ENCODE data around the gene JSRP1. TPM values are rescaled to one million over a fixed set of nuclear protein-coding genes. Genes with fewer than 3 reads are reported as not detected.

The JSRP1 gene
- total RNA-seq, 6 experiments from 2014 or later = 0.28 to 0.81 (median 0.42) TPM; not detected in 3

- TF ChIP-seq CTCF (IDR thresholded peaks at IDR 0.05) = peak in 2 of 4 donors; percentile 8 to 9
- TF ChIP-seq POLR2A (IDR thresholded peaks at IDR 0.05) = no peak
- H3K4me1 ChIP-seq = peaks cover 0 to 27% (median 0%) of the 10 kb centered on the region in 4 donors
- peaks cover 7 to 16% of the 10 kb centered on the region in 2 donors for H3K27me3 ChIP-seq
- 0% methylated on average over 3 of the region's 77 CpGs for WGBS (ENCODE audit: insufficient coverage, low coverage, low lambda C conversion rate, missing lambda C conversion rate)
- no peak overlapping the region for H3K27ac ChIP-seq
- intact Hi-C loops (cut with DNase I) = no loop called here
- no peaks in the 10 kb centered on the region for H3K36me3 ChIP-seq
- DNase-seq (no peak), ATAC-seq (peak in 2 of 4 donors; percentile 7 to 18)
- no peak overlapping the region for H3K4me3 ChIP-seq
- H3K9me3 ChIP-seq = no peaks in the 10 kb centered on the region
Measured at GRCh38 chr19:2253106-2254063, 2.8 kb downstream of the JSRP1 start.

- Histone ChIP-seq H3K4me1 (peaks cover 0 to 27% (median 0%) of the 10 kb centered on the region in 4 donors), H3K9me3 (no peaks in the 10 kb centered on the region), H3K27ac (no peak overlapping the region), H3K36me3 (peaks cover 0 to 1% (median 0%) of the 10 kb centered on the region in 4 donors), H3K4me3 (no peak overlapping the region), H3K27me3 (peaks cover 7 to 16% of the 10 kb centered on the region in 2 donors)
- DNase-seq (no peak), ATAC-seq (no peak)
- intact Hi-C loops (cut with DNase I) = no loop called here
- TF ChIP-seq CTCF (IDR thresholded peaks at IDR 0.05) (no peak), POLR2A (IDR thresholded peaks at IDR 0.05) (no peak)
- no CpG with 5 or more reads among the region's 18 CpGs for WGBS (ENCODE audit: insufficient coverage, low coverage, low lambda C conversion rate, missing lambda C conversion rate)
Measured at GRCh38 chr19:2252797-2253105, 3.5 kb downstream of the JSRP1 start.

- Histone ChIP-seq H3K9me3 (no peaks in the 10 kb centered on the region), H3K36me3 (peaks cover 0 to 5% (median 0%) of the 10 kb centered on the region in 4 donors), H3K4me3 (no peak overlapping the region), H3K27me3 (peaks cover 7 to 16% of the 10 kb centered on the region in 2 donors), H3K4me1 (peaks cover 0 to 27% (median 0%) of the 10 kb centered on the region in 4 donors), H3K27ac (no peak overlapping the region)
- no peak for DNase-seq
- no peak for ATAC-seq
- intact Hi-C loops (cut with DNase I) = no loop called here
- no peak for TF ChIP-seq POLR2A (IDR thresholded peaks at IDR 0.05)
- TF ChIP-seq CTCF (IDR thresholded peaks at IDR 0.05) = no peak
- WGBS (ENCODE audit: insufficient coverage, low coverage, low lambda C conversion rate, missing lambda C conversion rate) = 12% methylated on average over 25 of the region's 74 CpGs
Measured at GRCh38 chr19:2252055-2252796, 4.0 kb downstream of the JSRP1 start.

- no peak overlapping the region for H3K27ac ChIP-seq
- peaks cover 7 to 16% of the 10 kb centered on the region in 2 donors for H3K27me3 ChIP-seq
- peaks cover 0 to 27% (median 0%) of the 10 kb centered on the region in 4 donors for H3K4me1 ChIP-seq
- no peaks in the 10 kb centered on the region for H3K9me3 ChIP-seq
- peaks cover 0 to 11% (median 6%) of the 10 kb centered on the region in 4 donors for H3K36me3 ChIP-seq
- ATAC-seq (no peak), DNase-seq (no peak)
- intact Hi-C loops (cut with DNase I) = no loop called here
- WGBS (ENCODE audit: insufficient coverage, low coverage, low lambda C conversion rate, missing lambda C conversion rate) = no CpG with 5 or more reads among the region's 125 CpGs
- no peak overlapping the region for H3K4me3 ChIP-seq
- TF ChIP-seq CTCF (IDR thresholded peaks at IDR 0.05) (no peak), POLR2A (IDR thresholded peaks at IDR 0.05) (no peak)
Measured at GRCh38 chr19:2251106-2252054, 4.8 kb downstream of the JSRP1 start.
